Islet precursor cell (in vitro differentiated cells): ENCODE measurements around the gene ENKD1.
A peak's percentile ranks its signal among the peaks of the same experiment; 100 is the strongest.

Source experiments
- DNase-seq: peaks from one replicate; pipeline ENCODE4 v3.0.0-alpha.2; 2018

ENKD1 gene

DNA sequence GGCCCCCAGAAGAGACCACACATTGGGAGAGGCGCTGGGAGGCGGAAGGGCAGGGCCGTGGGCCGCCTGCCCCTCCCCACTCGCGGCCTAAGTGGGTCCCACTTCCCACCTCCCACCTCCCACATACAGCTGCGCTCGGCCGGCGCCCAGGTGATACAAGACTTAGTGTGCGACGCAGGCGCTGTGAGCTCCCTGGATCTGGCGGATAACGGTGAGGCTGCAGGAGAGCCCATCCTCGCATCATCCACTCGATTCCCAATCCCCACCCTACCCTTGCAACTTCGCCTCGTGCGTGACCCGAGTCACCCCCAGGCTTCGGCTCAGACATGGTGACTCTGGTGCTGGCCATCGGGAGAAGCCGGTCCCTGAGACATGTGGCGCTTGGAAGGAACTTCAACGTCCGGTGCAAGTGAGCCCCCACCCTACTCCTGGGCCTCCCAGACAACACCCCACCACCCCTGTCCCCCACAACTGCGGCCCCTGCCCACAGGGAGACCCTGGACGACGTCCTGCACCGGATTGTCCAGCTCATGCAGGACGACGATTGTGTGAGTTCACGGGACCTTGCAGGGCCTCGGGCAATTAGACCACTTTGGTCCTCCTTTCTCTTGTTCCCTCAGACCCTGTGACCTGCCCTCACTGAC, 17.7 kb downstream of the ENKD1 start:
- no peak for DNase-seq

GRCh38 chr16:67648088-67648763, 18.3 kb downstream of the ENKD1 start:
- DNase-seq: peak; percentile 59

GRCh38 chr16:67647681-67648080, 18.9 kb downstream of the ENKD1 start:
- DNase-seq: no peak

- peak; percentile 64 for DNase-seq
These were observed 19.4 kb downstream of the ENKD1 start for GRCh38 chr16:67647111-67647651.

DNA sequence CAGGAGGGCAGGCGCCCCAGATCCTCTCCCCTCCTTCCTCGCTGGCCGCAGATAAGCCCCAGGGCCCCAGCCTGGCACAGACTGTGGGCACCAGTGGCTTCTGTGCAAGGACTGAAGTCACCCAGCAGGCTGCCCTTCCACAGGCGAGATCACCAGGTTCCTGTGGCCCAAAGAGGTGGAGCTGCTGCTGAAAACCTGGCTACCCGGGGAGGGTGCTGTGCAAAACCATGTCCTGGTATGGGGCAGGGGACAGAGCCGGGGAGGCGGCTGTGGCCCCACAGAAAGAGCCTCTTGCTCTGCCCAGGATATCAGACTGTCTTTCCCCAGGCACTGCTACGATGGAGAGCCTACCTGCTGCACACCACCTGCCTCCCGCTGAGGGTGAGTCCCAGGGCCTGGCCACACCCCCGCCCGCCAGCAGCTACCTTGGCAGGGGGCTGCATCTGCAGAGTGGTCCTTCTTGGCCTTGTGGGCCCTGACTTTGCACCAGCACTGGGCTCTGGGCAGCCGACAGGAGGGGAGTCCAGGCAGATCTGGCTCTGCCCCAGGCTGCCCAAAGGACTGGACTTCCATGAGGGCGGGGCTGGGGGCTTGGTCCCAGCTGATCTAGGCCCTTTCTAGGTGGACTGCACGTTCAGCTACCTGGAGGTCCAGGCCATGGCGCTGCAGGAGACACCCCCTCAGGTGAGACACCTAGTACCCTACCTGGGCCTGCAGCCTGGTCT, 21.0 kb downstream of the ENKD1 start:
- no peak for DNase-seq

GRCh38 chr16:67644038-67644437, 22.5 kb downstream of the ENKD1 start:
- no peak for DNase-seq

DNA sequence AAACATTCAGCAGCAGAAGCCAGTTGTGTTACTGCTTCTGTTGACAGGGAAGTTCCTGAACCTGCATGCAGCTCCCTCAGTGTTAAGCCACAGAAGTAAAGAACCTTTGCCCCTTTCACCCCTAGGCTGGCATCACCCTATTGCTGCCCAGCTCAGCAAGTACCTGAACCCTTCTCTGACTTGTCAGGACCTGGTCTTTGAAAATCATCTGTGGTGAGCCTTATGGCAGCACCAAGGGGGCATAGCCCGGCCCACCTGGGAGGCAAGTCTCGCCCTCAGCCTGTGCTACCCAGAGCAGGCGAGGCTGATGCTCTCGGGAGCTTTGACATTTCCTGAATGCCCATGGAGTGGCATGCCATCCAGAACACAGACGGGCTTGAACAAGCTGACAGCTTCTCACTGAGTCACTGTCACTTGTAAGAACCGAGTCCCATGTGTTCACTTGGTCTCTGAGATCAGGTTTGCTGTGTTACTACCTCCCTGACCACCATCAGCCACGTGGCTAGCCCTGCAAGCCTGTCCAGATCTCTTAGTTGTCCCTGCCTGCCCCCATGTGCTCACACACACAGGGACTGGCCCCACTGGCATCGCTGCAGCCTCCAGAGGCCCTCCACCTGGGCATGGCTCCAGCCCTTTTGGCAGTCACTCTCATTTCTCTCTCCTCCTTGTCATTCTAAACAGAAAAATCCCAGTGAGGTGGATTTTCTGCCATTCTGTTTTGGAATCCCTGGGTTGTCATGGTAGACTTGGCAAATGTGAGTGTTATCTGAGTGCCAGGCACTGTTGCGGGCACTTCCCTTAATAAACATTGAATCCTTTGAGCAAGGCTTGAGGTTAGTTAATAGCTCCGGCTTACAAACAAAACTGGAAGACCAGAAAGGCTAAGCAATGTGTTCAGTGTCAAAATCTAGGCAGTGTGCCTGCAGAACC, 24.5 kb downstream of the ENKD1 start:
- no peak for DNase-seq

GRCh38 chr16:67637625-67638024, 28.9 kb downstream of the ENKD1 start:
- no peak for DNase-seq

DNA sequence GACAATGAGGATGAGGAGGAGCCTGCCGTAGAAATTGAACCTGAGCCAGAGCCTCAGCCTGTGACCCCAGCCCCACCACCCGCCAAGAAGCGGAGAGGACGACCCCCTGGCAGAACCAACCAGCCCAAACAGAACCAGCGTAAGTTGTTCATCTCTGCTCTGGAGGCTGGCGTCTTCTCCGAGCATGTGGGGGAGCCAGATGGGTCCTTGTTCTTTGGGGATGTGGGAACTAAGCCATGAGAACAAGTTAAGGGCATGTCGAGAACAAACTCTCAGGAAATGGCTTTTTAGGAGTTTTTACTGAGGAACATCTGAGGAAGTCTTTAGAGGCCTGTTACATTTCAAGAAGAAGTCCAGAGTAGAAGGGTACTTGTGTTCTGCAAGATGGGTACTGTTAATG, 29.8 kb downstream of the ENKD1 start:
- no peak for DNase-seq

- no peak for DNase-seq
These were observed 34.0 kb downstream of the ENKD1 start for GRCh38 chr16:67632415-67633172.

DNA sequence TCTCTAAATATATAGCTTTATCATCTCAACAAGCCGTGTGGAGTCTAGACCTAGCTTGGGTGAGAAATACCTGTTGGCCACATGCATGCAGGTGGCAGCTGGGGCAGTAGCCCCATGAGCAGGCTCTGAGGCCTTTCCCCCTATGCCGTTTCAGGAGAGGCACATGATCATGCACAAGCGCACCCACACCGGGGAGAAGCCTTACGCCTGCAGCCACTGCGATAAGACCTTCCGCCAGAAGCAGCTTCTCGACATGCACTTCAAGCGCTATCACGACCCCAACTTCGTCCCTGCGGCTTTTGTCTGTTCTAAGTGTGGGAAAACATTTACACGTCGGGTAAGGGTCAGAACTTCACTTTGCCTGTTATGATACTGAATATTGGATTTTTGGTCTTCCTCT, 38.3 kb downstream of the ENKD1 start:
- DNase-seq: no peak

DNA sequence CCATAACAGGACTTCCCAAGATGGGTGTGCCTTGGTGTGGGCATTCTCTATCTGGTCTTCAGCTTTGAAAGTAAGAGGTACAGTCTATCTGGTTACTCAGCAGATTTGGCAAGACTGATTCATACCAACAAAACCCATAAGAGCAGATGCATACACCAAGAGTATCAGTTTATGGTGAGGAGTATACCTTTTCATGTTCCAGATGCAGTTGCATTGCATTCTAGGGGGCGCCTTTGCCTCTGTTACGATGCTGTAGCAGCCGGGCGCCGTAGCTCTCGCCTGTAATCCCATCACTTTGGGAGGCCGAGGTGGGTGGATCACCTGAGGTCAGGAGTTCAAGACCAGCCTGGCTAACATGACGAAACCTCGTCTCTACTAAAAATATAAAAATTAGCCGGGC, 52.7 kb downstream of the ENKD1 start:
- no peak for DNase-seq
